ENCODE measurements around the gene ADAMTS17. TPM values are rescaled to one million over a fixed set of nuclear protein-coding genes. Genes with fewer than 3 reads are reported as not detected.

ADAMTS17 gene
- total RNA-seq, 4 donors from 2014 or later, result 5.0 to 16.2 (median 11.6) TPM

DNA sequence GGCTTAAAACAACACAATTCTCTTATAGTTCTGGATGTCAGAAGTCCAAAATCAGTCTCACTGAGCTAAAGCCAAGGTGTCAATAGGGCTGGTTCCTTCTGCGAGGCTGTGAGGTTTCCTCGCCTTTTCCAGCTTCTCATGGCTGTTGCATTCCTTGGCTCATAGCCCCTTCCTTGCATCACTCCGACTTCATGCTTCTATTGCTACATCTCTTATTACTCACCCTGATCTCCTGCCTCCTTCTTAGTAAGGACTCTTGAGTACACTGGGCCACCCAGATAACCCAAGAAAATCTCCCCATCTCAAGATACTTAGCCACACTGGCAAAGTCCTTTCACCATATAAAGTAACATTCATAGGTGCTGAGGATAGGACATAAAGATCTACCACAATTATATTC lies 193.9 kb downstream of the ADAMTS17 start:
- TF ChIP-seq CTCF (IDR thresholded peaks at IDR 0.05 in 4 of 5, conservative IDR thresholded peaks at IDR 0.05 in 1 of 5) (no peak), POLR2A (IDR thresholded peaks at IDR 0.05) (no peak)
- DNase-seq, result peak in 1 of 2 donors; percentile 23
- ATAC-seq, result peak in 1 of 2 donors; percentile 63
- Histone ChIP-seq H3K9me3 (peaks cover 0 to 9% (median 3%) of the 10 kb centered on the region in 3 donors), H3K27ac (no peak overlapping the region), H3K36me3 (peaks cover 0 to 30% of the 10 kb centered on the region in 2 donors), H3K4me3 (no peak overlapping the region), H3K27me3 (no peaks in the 10 kb centered on the region), H3K4me1 (peaks cover 5 to 7% of the 10 kb centered on the region in 2 donors)
- intact Hi-C loops (cut with DNase I; ENCODE audit: low total_unique reads) (no loop called here), in situ Hi-C loops (cut with MboI; ENCODE audit: low sequenced_read_pairs in 4 of 4) (loop anchor here in 1 of 4 donors (25.0 kb wide), 1 partner anchor 211 kb away; no protein-coding TSS in a partner anchor)

- H3K36me3 ChIP-seq, result peaks cover 0 to 2% of the 10 kb centered on the region in 2 donors
- intact Hi-C loops (cut with DNase I; ENCODE audit: low total_unique reads), result no loop called here
- H3K27me3 ChIP-seq, result no peaks in the 10 kb centered on the region
- no peak for TF ChIP-seq CTCF (IDR thresholded peaks at IDR 0.05 in 4 of 5, conservative IDR thresholded peaks at IDR 0.05 in 1 of 5)
- no peak for TF ChIP-seq POLR2A (IDR thresholded peaks at IDR 0.05)
- in situ Hi-C loops (cut with MboI; ENCODE audit: low sequenced_read_pairs in 4 of 4), result loop anchor here in 1 of 4 donors (25.0 kb wide), 1 partner anchor 206 kb away; no protein-coding TSS in a partner anchor
- H3K4me1 ChIP-seq, result peaks cover 5 to 7% of the 10 kb centered on the region in 2 donors
- H3K9me3 ChIP-seq, result peaks cover 0 to 3% (median under 1%) of the 10 kb centered on the region in 3 donors
- DNase-seq (no peak), ATAC-seq (no peak)
- H3K4me3 ChIP-seq, result no peak overlapping the region
- H3K27ac ChIP-seq, result no peak overlapping the region
These were observed 198.4 kb downstream of the ADAMTS17 start for GRCh38 chr15:100143378-100143777.

- Histone ChIP-seq H3K9me3 (no peaks in the 10 kb centered on the region), H3K27me3 (no peaks in the 10 kb centered on the region), H3K4me1 (peaks cover 5 to 7% of the 10 kb centered on the region in 2 donors), H3K27ac (no peak overlapping the region), H3K36me3 (no peaks in the 10 kb centered on the region), H3K4me3 (no peak overlapping the region)
- intact Hi-C loops (cut with DNase I; ENCODE audit: low total_unique reads), result no loop called here
- ATAC-seq (peak in 1 of 2 donors; percentile 33), DNase-seq (no peak)
- TF ChIP-seq POLR2A (IDR thresholded peaks at IDR 0.05), result no peak
- no peak for TF ChIP-seq CTCF (IDR thresholded peaks at IDR 0.05 in 4 of 5, conservative IDR thresholded peaks at IDR 0.05 in 1 of 5)
- in situ Hi-C loops (cut with MboI; ENCODE audit: low sequenced_read_pairs in 4 of 4), result loop anchor here in 1 of 4 donors (25.0 kb wide), 1 partner anchor 204 kb away; no protein-coding TSS in a partner anchor
These were observed 200.3 kb downstream of the ADAMTS17 start for GRCh38 chr15:100141311-100142001.

GRCh38 chr15:100140527-100141308 lies 201.1 kb downstream of the ADAMTS17 start:
- no peak for ATAC-seq
- H3K4me1 ChIP-seq, result peaks cover 5 to 7% of the 10 kb centered on the region in 2 donors
- TF ChIP-seq POLR2A (IDR thresholded peaks at IDR 0.05) (no peak), CTCF (IDR thresholded peaks at IDR 0.05 in 4 of 5, conservative IDR thresholded peaks at IDR 0.05 in 1 of 5) (no peak)
- no peak overlapping the region for H3K4me3 ChIP-seq
- intact Hi-C loops (cut with DNase I; ENCODE audit: low total_unique reads) (no loop called here), in situ Hi-C loops (cut with MboI; ENCODE audit: low sequenced_read_pairs in 4 of 4) (loop anchor here in 1 of 4 donors (25.0 kb wide), 1 partner anchor 203 kb away; no protein-coding TSS in a partner anchor)
- no peak for DNase-seq
- no peak overlapping the region for H3K27ac ChIP-seq
- no peaks in the 10 kb centered on the region for H3K9me3 ChIP-seq
- H3K27me3 ChIP-seq, result no peaks in the 10 kb centered on the region
- H3K36me3 ChIP-seq, result no peaks in the 10 kb centered on the region
